Activated T-cell treated with anti-CD3 and anti-CD28 coated beads, Interleukin-2, amount 50 U/mL, for 48 hours (primary cell): ENCODE results near the gene BICD2.
A peak's percentile ranks its signal among the peaks of the same experiment; 100 is the strongest.
"Not testable (repeated sequence)": the region's sequence is repeated elsewhere in the genome, so short reads cannot be mapped to it uniquely, and the experiment has no call there.

Source experiments
- DNase-seq, 2 experiments: peaks; one replicate each; pipeline ENCODE4 v3.0.0-alpha.2; 2020

The BICD2 gene

DNA sequence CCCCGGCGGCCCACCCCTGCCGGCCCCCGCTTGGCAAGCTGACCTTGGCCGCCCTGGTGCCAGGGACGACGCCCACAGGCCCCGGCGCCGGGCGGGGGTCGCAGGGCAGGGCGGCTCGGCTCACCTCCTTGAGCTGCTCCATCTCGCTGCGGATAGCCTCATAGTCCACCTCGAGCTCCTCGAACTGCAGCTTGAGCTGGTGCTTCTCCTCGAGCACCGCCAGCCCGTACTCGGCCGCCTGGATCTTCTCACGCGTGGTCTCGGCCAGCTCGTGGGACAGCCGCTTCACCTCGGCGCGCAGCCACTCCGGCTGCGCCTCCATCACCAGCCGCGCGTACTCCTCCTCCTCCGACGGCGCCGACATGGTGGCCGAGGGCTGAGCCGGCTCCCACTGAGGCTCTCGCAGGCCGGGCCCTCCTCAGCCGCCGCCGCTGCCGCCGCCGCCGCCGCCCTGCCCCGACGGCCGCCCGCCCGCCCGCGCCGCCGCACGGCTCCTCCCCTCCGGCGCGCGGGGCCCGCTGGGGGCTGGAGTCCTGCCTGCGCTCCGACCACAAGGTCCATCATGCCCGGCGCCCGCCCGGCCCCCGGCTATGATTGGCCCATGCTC lies at the start of gene BICD2:
Gene BICD2 (minus strand): TSS at position 453 of the 607 bp plus-strand sequence. CDS start 89 bp downstream, at position 364.
- no peak for DNase-seq

DNA sequence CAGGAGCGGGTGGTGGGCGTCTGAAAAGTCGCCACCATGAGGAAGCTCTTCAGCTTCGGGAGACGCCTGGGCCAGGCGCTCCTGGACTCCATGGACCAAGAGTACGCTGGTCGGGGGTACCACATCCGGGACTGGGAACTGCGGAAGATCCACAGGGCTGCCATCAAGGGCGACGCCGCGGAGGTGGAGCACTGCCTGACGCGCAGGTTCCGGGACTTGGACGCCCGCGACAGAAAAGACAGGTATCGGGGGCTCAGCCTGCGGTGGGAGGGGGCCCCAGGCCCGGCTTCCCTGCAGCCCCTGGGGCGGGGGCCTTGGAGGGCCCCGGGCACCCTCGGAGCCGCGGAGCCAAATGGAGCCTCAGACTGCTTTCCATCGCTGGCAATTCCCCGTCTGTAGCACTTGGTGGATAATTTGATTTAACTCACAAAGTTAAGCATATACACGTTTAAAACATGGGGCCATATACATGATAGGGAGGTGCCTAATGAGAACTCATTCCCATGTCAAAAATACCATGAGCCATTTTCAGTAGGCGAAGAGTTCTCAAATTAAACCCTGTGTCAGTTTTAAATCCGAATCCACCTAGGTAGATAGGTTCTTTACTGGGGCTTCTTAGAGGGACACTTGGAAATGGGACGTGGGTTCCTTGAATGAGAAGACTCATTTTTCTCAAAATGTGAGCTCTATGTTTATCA lies 45.1 kb upstream of the BICD2 start:
- peak in 1 of 2 experiments; percentile 35 for DNase-seq

- peak; percentile 71 to 79 for DNase-seq
Observed at GRCh38 chr9:92808726-92809451, 44.3 kb upstream of the BICD2 start.

- DNase-seq: peak; percentile 52 to 61
Observed at GRCh38 chr9:92807757-92808725, 43.4 kb upstream of the BICD2 start.

- no peak for DNase-seq
Observed at GRCh38 chr9:92807031-92807756, 42.6 kb upstream of the BICD2 start.

- DNase-seq: no peak
Observed at GRCh38 chr9:92804727-92805126, 40.1 kb upstream of the BICD2 start.

GRCh38 chr9:92798358-92798757 lies 33.7 kb upstream of the BICD2 start:
- DNase-seq: no peak

- DNase-seq: not testable (repeated sequence)
Observed at GRCh38 chr9:92796337-92796804, 31.7 kb upstream of the BICD2 start.

DNA sequence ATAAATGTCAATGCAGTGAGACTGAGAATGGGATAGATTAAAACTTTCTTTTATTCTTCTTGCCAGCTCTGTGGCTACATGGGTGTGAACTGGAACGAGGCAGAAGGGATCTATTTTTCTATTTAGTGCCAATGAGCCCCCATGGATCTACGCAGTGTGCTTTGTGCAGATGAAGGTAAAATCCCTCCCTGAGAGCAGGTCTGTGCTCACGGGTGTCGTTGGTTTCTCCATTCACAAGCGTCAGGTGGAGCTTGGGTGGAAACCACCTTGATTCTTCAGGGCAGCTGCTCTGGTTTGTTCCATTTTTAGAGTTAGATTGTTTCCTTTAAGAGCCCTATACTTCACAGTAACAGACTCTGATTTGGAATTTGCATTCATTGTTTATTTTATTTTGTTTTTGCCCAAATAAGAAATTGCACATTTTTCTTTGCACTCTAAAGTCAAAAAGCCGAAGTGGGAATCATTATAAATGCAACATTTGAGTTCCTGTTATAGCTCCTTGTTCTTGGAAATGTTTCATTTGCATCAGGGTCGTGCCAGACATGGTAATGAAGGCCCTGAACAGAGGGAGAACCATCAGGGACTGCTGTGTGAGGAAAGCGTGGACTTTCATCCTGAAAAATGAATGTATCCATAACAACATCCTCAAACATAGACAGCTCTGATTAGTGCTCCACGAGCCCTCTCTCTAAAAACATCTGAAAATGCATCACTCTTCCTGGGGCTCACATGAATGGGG lies 31.1 kb upstream of the BICD2 start:
- DNase-seq: no peak

GRCh38 chr9:92795000-92795399 lies 30.4 kb upstream of the BICD2 start:
- no peak for DNase-seq

GRCh38 chr9:92794426-92794825 lies 29.8 kb upstream of the BICD2 start:
- DNase-seq: no peak

DNA sequence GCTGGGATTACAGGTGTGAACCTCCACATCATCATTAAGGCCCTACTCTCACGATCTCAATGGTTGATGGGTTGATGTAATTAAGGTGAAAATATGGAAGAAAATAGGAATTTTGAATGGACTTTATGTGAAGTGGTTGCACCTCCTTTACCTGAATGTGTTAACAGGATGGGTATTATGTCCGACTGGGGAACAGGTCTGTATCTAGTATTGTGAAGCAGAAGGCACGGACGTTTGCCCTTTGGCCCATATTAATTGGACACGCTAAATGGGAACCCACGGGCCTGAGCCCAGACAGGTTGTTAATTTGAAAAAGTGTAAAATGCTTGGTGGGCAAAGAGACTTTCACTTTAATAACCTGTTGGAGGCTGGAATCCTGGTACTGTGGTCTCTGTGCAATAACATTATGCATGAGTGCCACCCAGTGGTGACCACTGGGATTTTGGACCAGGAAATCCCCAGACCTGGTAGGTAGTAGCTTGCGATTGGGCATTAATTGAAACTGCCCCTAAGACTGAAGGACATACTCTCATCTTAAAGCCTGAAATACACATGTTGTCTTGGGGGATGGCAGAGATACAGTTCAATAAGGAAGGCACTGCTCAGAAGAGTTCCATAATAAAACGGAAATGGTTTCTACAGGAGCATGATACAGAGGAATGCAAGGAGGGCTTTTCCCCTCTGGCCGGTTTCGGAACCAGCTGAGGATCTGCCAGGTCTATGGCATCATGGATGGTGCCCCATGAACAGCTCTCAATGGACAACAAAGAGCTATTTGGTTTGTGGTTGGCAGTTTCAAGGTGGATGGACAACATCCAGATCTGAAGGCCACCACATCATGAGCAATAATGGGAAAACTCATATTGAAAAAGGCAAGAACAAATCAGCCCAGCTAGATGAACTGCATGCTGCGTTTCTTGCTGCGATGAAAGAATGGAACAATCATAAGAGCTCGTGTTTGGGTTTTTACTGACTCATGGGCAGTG lies 26.2 kb upstream of the BICD2 start:
- DNase-seq: peak; percentile 78 to 82

- no peak for DNase-seq
Observed at GRCh38 chr9:92786298-92786697, 21.7 kb upstream of the BICD2 start.

GRCh38 chr9:92781899-92782298 lies 17.3 kb upstream of the BICD2 start:
- no peak for DNase-seq

DNA sequence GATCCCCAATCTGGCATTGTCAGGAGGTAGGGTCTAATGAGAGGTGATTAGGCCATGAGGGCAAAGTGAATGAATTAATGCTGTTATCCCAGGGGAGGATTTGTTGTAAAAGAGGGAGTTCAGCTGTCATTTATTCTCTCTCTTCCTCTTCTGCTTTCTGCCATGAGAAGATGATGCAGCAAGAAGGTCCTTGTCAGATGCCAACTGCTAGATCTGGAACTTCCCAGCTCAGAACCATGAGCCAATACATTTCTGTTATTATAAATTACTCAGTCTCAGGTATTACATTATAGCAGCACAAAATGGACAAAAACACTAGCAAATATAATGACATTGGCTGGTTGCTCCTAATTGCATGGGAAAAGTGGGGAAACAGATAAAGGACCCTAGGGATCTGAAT lies 15.6 kb upstream of the BICD2 start:
- no peak for DNase-seq

DNA sequence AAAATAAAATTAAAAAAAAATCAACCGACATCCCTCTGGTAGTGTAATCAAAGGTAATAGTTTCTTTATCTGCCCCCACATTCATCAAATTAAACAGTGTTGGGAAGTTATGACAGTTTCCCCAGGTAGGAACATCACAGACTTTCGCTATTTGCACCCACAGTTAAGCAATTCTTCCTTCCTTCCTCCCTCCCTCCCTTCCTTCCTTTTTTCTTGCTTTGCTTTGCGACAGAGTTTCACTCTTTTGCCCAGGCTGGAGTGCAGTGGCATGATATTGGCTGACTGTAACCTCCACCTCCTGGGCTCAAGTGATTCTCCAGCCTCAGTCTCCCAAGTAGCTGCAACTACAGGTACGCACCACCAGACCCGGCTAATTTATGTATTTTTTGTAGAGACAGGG lies 10.8 kb upstream of the BICD2 start:
- DNase-seq: no peak

DNA sequence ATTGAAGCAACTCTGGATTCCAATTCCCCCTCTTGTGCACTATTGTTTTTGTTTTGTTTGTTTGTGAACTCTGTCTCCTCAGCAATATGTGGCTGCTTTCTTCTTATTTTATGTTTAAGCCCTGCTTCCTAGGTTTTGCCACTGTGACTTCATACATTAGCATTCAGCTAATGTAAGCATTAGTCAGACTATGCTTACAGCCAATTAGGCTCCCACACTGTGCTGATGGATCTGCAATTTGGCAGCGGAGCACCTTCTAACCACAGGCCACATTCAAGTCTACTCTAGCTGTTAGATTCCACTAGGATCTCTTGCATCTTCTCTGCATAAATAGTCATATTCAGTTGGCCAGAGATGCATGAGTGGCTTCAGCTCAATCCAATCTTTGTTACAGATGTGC lies 9.6 kb upstream of the BICD2 start:
- no peak for DNase-seq

DNA sequence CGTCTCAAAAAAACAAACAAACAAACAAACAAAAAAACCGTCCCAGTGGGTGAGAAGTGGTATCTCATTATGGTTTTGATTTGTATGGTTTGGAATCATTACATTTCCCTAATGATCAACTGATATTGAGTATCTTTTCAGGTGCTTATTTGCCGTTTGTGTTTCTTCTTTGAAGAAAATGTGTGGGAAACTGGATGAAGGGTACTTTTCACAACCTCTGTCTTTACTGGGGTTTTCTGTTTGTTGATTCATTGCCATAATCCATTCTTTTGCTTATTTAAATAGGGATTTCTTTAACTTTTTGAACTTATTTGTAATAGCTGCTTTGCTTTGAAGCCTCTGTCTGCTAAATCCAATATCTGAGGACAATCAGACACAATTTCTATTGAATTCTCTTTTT lies 9.2 kb upstream of the BICD2 start:
- DNase-seq: no peak

DNA sequence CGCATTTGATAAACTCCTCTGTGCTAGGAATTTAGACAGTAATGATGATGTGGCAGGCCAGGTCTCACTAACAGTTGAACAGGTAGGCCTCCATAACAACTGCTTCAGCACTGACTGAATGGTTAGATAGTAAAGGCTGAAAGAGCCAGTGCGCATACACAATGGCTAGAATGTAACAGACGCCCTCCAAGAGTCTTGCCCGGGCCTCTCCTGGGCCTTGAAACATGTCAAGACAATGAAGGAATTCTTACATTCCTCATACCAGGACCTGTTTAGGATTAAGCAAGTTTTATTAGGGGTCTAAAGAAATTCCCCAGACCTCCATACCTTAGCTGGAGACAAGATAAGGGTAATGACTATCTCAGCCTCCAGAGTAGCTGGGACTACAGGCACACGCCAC lies 6.7 kb upstream of the BICD2 start:
- DNase-seq: no peak
